NCI-H2029 treated with DMSO at 0.1 percent for 48 hours (cell line): ENCODE measurements around the gene SMOC1.

ENCODE experiments used
- DNase-seq: peaks from one replicate; lab custom pipeline; 2025; lab: John Stamatoyannopoulos, UW

Gene SMOC1

GRCh38 chr14:69943084-69943780, 64.0 kb downstream of the SMOC1 start:
- no peak for DNase-seq

- DNase-seq = no peak
Measured at GRCh38 chr14:69945347-69945746, 66.1 kb downstream of the SMOC1 start.

- peak; percentile 56 for DNase-seq
Measured at GRCh38 chr14:69945912-69946311, 66.7 kb downstream of the SMOC1 start.

GRCh38 chr14:69948351-69948750, 69.1 kb downstream of the SMOC1 start:
- no peak for DNase-seq

GRCh38 chr14:69951263-69951662, 72.0 kb downstream of the SMOC1 start:
- no peak for DNase-seq

GRCh38 chr14:69951935-69952334, 72.7 kb downstream of the SMOC1 start:
- DNase-seq = no peak

GRCh38 chr14:69953266-69953915, 74.2 kb downstream of the SMOC1 start:
- DNase-seq = no peak

- no peak for DNase-seq
Measured at GRCh38 chr14:69955855-69956845, 76.9 kb downstream of the SMOC1 start.

GRCh38 chr14:69956970-69957369, 77.8 kb downstream of the SMOC1 start:
- no peak for DNase-seq

GRCh38 chr14:69957986-69958385, 78.8 kb downstream of the SMOC1 start:
- no peak for DNase-seq

- no peak for DNase-seq
Measured at GRCh38 chr14:69959136-69959535, 79.9 kb downstream of the SMOC1 start.

GRCh38 chr14:69960296-69960695, 81.1 kb downstream of the SMOC1 start:
- DNase-seq = no peak

GRCh38 chr14:69963966-69964365, 84.8 kb downstream of the SMOC1 start:
- no peak for DNase-seq

- DNase-seq = no peak
Measured at GRCh38 chr14:69964841-69965240, 85.6 kb downstream of the SMOC1 start.

- no peak for DNase-seq
Measured at GRCh38 chr14:69968132-69968531, 88.9 kb downstream of the SMOC1 start.

GRCh38 chr14:69968681-69969080, 89.5 kb downstream of the SMOC1 start:
- no peak for DNase-seq

- DNase-seq = no peak
Measured at GRCh38 chr14:69972755-69973154, 93.5 kb downstream of the SMOC1 start.

GRCh38 chr14:69973846-69974245, 94.6 kb downstream of the SMOC1 start:
- DNase-seq = no peak

GRCh38 chr14:69979882-69980281, 100.7 kb downstream of the SMOC1 start:
- DNase-seq = no peak

GRCh38 chr14:69980457-69981425, 101.5 kb downstream of the SMOC1 start:
- DNase-seq = peak; percentile 53

GRCh38 chr14:69982220-69982839, 103.1 kb downstream of the SMOC1 start:
- DNase-seq = no peak
